ENCODE measurements around the gene ZBBX. TPM values are rescaled to one million over a fixed set of nuclear protein-coding genes. Genes with fewer than 3 reads are reported as not detected.

The ZBBX gene
- total and polyA plus RNA-seq, 2 of the 4 experiments (the other 2 are of a cell fraction) = not detected

GRCh38 chr3:167361948-167362347 lies 18.1 kb downstream of the ZBBX start:
- Histone ChIP-seq H4K20me1 (ENCODE audit: insufficient read depth, low read length) (no peaks in the 10 kb centered on the region), H3K9me3 (ENCODE audit: control insufficient read depth, insufficient read depth, low read length) (no peaks in the 10 kb centered on the region), H3K4ac (ENCODE audit: low read depth, low read length) (no peak overlapping the region), H2BK20ac (ENCODE audit: low read depth, low read length) (no peak overlapping the region), H4K5ac (ENCODE audit: low read depth, low read length) (no peak overlapping the region), H2AK5ac (ENCODE audit: low read depth, low read length) (no peak overlapping the region), H4K91ac (ENCODE audit: insufficient read depth, low read depth, low read length) (no peak overlapping the region), H2AFZ (replicated peaks; ENCODE audit: low read length, poor library complexity) (no peak overlapping the region), H3K14ac (replicated peaks; ENCODE audit: low read depth, low read length) (no peak overlapping the region), H3K27ac (ENCODE audit: insufficient read depth, low read length) (no peak overlapping the region), H3K4me3 (ENCODE audit: insufficient read depth, low read depth, low read length) (no peak overlapping the region), H3K56ac (ENCODE audit: extremely low read depth, insufficient read depth, low read length) (no peak overlapping the region), H2BK15ac (ENCODE audit: low read depth, low read length) (no peak overlapping the region), H3K9me1 (ENCODE audit: insufficient read depth, low read length) (no peaks in the 10 kb centered on the region), H3K27me3 (ENCODE audit: control insufficient read depth, insufficient read depth, low read length) (no peaks in the 10 kb centered on the region), H4K8ac (ENCODE audit: low read depth in 2 of 2, low read length in 2 of 2) (no peak overlapping the region), H3K4me1 (ENCODE audit: control insufficient read depth, insufficient read depth, low read length) (no peaks in the 10 kb centered on the region), H3K79me1 (ENCODE audit: low read depth in 1 of 2, low read length in 2 of 2) (no peaks in the 10 kb centered on the region), H2BK120ac (ENCODE audit: low read depth, low read length) (no peak overlapping the region), H3K36me3 (ENCODE audit: control insufficient read depth, insufficient read depth, low read length) (no peaks in the 10 kb centered on the region), H3K18ac (ENCODE audit: low read depth, low read length) (no peak overlapping the region), H3K9ac (ENCODE audit: low read depth, low read length) (no peak overlapping the region), H2AK9ac (replicated peaks; ENCODE audit: low read depth, low read length, poor library complexity) (no peak overlapping the region), H3K4me2 (ENCODE audit: low read depth, low read length) (no peak overlapping the region), H2BK5ac (ENCODE audit: low read depth, low read length, poor library complexity, severe bottlenecking) (no peak overlapping the region), H3K23ac (ENCODE audit: low read depth, low read length) (no peak overlapping the region)
- POLR2A ChIA-PET (ENCODE audit: unreplicated experiment) = no interaction called here
- no peak for DNase-seq
- dilution Hi-C loops (cut with HindIII; ENCODE audit: low sequenced_read_pairs, unreplicated experiment) = no loop called here
- intact Hi-C loops (cut with micrococcal nuclease) = no loop called here
- CTCF ChIA-PET = no interaction called here
- BruUV-seq (replicated peaks) = no TSS peak
- no peak for ATAC-seq (ENCODE audit: low read depth)
- in situ Hi-C loops (cut with MboI; ENCODE audit: low sequenced_read_pairs) = no loop called here
- TF ChIP-seq MAFK (IDR thresholded peaks at IDR 0.05; ENCODE audit: low read depth, low read length) = no peak
- no peak for TF ChIP-seq MXI1 (IDR thresholded peaks at IDR 0.05; ENCODE audit: borderline replicate concordance, low read depth, low read length)
- no peak for TF ChIP-seq CTCF (conservative IDR thresholded peaks at IDR 0.05; ENCODE audit: low read depth, low read length)
- no peak for TF ChIP-seq CEBPB (IDR thresholded peaks at IDR 0.05; ENCODE audit: low read depth, low read length)
- TF ChIP-seq ELK1 (IDR thresholded peaks at IDR 0.05; ENCODE audit: borderline replicate concordance, low read depth, low read length) = no peak
- TF ChIP-seq NFE2L2 (IDR thresholded peaks at IDR 0.05; ENCODE audit: low read depth, low read length) = no peak
- TF ChIP-seq RCOR1 (IDR thresholded peaks at IDR 0.05; ENCODE audit: insufficient replicate concordance, low read length) = no peak
- no peak for TF ChIP-seq USF2 (IDR thresholded peaks at IDR 0.05; ENCODE audit: low read depth, low read length)
- TF ChIP-seq RFX5 (IDR thresholded peaks at IDR 0.05; ENCODE audit: low read depth, low read length) = no peak
- no peak for TF ChIP-seq MAZ (IDR thresholded peaks at IDR 0.05; ENCODE audit: borderline replicate concordance, low read depth, low read length)
- no peak for TF ChIP-seq FOS (IDR thresholded peaks at IDR 0.05; ENCODE audit: low read depth, low read length)
- TF ChIP-seq CHD1 (IDR thresholded peaks at IDR 0.05; ENCODE audit: low read depth, low read length) = no peak
- TF ChIP-seq SMC3 (IDR thresholded peaks at IDR 0.05; ENCODE audit: low read depth, low read length) = no peak
- TF ChIP-seq BHLHE40 (IDR thresholded peaks at IDR 0.05; ENCODE audit: low read depth, low read length) = no peak
- TF ChIP-seq RAD21 (IDR thresholded peaks at IDR 0.05; ENCODE audit: low read length) = no peak
- TF ChIP-seq POLR2A (IDR thresholded peaks at IDR 0.05; ENCODE audit: low read depth, low read length) = no peak
- WGBS, 2 experiments (ENCODE audit: extremely low coverage in 2 of 2, insufficient read length in 1 of 2) = no CpG with 5 or more reads among the region's 1 CpG
